NCI-H2196 treated with DMSO at 0.1 percent for 48 hours (cell line): ENCODE results near the gene RNF128.

Source experiments
- DNase-seq: peaks from one replicate; lab custom pipeline; 2025; ENCODE audit not compliant: unreplicated experiment; lab: John Stamatoyannopoulos, UW

The RNF128 gene

GRCh38 chrX:106726485-106727437, at the start of gene RNF128:
Gene RNF128 (plus strand): TSS chrX:106726701. CDS start chrX:106726914, 213 bp downstream.
- DNase-seq, result no peak

- no peak for DNase-seq
Observed at GRCh38 chrX:106680716-106681115, 45.8 kb upstream of the RNF128 start.

- no peak for DNase-seq
Observed at GRCh38 chrX:106684207-106684606, 42.3 kb upstream of the RNF128 start.

- no peak for DNase-seq
Observed at GRCh38 chrX:106692425-106693065, 34.0 kb upstream of the RNF128 start.

DNA sequence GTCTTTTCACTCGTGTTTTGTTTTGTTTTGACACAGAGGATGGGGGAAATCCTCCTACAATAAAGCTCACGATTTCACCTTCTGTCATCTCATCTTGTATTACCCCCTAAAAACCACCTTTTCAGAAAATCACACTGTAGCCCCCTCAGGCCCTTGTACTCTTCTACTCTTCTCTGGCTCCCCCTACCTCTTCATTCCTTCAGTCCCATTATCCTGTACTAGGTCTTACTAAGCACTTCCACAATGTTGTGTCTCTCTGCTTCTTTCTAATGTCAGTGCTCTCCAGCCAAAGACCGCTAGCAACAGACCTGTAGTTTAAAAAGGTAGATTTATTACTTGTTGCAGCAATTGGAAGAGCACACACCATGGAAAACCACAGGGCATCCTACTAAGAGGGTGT, 30.0 kb upstream of the RNF128 start:
- DNase-seq, result no peak

DNA sequence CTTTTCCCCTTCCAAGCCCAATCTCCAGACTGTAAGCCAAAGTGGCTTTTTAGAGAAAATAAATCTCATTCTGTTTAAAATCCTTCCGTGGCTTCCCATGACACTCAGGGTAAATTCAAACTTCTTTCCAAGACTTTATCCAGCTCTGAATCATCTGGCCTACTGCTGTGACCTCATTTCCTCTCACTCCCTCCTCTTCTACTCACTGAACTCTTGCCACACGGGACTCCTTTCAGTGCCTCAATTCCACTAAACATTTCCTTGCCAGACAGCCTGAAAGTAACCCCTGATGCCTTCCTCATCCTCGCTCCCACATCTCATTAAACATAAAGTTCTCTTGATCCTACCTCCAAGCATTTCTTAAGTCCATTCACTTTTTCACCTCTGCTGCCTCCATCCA, 27.8 kb upstream of the RNF128 start:
- DNase-seq, result no peak

DNA sequence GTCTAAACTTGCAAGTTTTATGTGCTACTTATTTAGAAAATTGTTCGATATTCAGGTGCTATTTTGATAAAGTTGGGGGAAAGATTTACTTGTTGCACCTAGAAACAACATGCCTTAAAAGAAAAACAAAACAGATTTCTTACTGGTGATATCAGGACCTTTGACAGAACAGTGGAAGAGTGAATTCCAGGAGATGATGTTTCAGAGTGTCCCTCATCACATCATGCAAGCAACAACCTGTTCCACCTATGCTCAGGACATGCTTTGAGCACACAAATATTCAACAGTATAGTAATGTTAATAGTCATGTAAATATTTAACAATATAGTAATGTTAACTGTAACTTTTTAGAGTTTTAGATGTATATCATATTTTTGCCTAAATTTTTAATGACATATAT, 23.9 kb upstream of the RNF128 start:
- no peak for DNase-seq

DNA sequence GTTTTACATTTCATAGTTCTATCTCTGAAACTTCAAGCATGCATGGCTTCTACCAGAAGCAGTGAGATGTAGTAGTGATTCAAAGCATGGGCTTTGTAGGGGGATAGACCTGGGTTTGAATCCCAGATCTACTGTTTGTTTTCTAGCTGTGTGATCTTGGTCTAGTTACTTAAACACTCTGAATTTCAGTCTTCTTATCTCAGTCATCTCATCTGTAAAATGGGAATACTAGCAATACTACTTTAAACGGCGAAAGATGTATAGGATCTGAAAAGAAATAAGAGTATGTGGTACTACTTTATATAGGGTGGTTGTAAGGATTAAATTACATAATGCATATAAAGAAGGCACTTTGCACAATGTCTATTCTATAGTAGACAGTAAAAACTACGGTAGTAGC, 20.0 kb upstream of the RNF128 start:
- no peak for DNase-seq

GRCh38 chrX:106707771-106708454, 18.6 kb upstream of the RNF128 start:
- no peak for DNase-seq

GRCh38 chrX:106710771-106711170, 15.7 kb upstream of the RNF128 start:
- DNase-seq, result no peak

GRCh38 chrX:106711375-106711774, 15.1 kb upstream of the RNF128 start:
- DNase-seq, result no peak

- no peak for DNase-seq
Observed at GRCh38 chrX:106716004-106716403, 10.5 kb upstream of the RNF128 start.

- no peak for DNase-seq
Observed at GRCh38 chrX:106716463-106716862, 10.0 kb upstream of the RNF128 start.

DNA sequence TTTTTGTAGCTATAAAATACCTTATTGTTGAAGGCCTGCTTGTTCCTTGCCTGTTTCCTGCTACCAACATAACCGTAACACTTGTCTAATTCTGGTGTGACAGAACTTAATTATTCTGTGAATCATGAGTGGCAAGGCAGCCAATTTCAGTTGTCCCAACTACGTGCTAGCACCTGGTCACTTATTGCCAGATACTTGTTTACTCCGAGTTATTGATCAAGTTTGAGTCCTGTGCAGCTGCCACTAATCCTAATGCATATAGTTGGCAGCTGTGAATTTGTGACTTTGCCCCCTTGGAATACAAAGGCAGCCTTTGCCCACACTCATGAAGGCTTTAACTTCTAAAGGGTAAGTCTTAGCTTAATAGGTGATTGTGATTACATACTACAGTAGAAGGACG, 7.8 kb upstream of the RNF128 start:
- DNase-seq, result no peak

GRCh38 chrX:106725931-106726330, 570 bp upstream of the RNF128 start:
- no peak for DNase-seq

GRCh38 chrX:106728337-106728736, 1.8 kb downstream of the RNF128 start:
- DNase-seq, result no peak

DNA sequence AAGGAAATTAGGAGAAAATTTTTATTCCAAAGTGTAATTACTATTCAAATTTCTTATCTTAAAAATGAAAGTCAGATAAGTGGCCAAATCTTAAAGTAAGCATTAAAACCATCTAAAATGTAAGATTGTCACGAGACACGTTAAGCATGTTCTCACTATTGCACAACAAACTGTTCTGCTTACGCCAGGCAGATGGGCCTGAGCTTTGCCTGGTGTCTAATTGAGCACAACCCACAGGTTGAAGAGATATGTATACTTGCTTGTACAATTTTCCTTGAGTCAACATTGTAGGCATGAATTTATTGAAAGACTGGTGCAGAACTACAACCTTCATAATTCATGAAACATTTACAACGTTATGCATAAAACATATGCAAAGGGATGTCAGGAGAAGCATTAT, 3.9 kb downstream of the RNF128 start:
- DNase-seq, result no peak

DNA sequence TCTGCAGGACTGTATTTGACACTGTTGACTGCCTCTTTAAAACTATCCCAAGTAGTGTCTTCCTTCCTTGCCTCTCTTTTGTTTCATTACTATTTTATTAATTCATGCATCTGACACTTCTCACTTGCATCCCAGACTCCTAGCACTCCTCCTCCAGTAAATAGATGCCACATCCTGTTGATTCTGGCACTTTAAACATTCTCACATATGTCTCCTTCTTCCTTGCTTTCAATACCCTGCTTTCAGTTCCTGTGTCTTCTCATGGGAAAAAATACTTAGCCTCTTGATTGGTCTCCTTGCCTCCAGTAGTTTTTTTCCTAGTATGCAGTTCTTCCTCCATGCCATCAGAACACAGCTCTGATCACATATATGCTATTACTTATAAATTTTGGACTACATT, 5.1 kb downstream of the RNF128 start:
- no peak for DNase-seq

- no peak for DNase-seq
Observed at GRCh38 chrX:106734827-106735226, 8.3 kb downstream of the RNF128 start.

- DNase-seq, result no peak
Observed at GRCh38 chrX:106740193-106740780, 13.8 kb downstream of the RNF128 start.

- DNase-seq, result no peak
Observed at GRCh38 chrX:106742193-106742592, 15.7 kb downstream of the RNF128 start.
